PC-3 (cell line): ENCODE results near the gene ANKS1B.

Source experiments
- EZH2 ChIP-seq: fragments of 300-600 bp; sonication (generic); IDR thresholded peaks from one replicate; pipeline ENCODE4 v1.6.1; 2017; ENCODE audit warnings: antibody characterized with exemption, mild to moderate bottlenecking, low read length; ENCODE audit not compliant: unreplicated experiment
- TF ChIP-seq, protein P1 (sequence below): fragments of 300-600 bp; sonication (generic); conservative IDR thresholded peaks from 2 replicates; pipeline ENCODE4 v1.5.1; 2017; ENCODE audit warnings: antibody characterized with exemption, low read depth, mild to moderate bottlenecking, low read length

DNA sequence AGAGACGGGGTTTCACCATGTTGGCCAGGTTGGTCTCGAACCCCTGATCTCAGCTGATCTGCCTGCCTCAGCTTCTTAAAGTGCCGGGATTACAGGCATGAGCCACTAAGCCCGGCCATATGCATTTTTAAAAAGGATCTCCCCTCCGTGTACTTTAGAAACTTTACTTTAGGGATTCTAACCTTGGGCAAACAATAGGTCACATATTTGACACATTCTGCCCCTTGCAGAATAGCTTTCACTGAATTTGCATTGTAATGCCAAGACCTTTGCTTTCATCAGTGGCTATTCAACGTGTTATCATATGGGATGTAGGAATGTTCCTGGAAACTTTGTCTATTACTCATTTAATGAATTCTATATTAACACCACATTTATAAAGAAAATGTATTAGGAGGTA is 11.4 kb upstream of the ANKS1B start:
- TF ChIP-seq, protein P1, sequence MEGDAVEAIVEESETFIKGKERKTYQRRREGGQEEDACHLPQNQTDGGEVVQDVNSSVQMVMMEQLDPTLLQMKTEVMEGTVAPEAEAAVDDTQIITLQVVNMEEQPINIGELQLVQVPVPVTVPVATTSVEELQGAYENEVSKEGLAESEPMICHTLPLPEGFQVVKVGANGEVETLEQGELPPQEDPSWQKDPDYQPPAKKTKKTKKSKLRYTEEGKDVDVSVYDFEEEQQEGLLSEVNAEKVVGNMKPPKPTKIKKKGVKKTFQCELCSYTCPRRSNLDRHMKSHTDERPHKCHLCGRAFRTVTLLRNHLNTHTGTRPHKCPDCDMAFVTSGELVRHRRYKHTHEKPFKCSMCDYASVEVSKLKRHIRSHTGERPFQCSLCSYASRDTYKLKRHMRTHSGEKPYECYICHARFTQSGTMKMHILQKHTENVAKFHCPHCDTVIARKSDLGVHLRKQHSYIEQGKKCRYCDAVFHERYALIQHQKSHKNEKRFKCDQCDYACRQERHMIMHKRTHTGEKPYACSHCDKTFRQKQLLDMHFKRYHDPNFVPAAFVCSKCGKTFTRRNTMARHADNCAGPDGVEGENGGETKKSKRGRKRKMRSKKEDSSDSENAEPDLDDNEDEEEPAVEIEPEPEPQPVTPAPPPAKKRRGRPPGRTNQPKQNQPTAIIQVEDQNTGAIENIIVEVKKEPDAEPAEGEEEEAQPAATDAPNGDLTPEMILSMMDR = no peak
- no peak for TF ChIP-seq EZH2
